ENCODE data around the gene TIAM1.

TIAM1 gene

GRCh38 chr21:31143036-31143435 is 201.0 kb downstream of the TIAM1 start:
- no peaks in the 10 kb centered on the region for H3K27me3 ChIP-seq (ENCODE audit: control insufficient read depth, insufficient read depth, low read length)
- H3K9me3 ChIP-seq (ENCODE audit: control insufficient read depth, low read length): no peaks in the 10 kb centered on the region
- H3K9ac ChIP-seq (ENCODE audit: low read length): no peak overlapping the region
- peaks cover 8% of the 10 kb centered on the region for H3K4me1 ChIP-seq (ENCODE audit: control insufficient read depth, insufficient read depth, low read length)
- H3K36me3 ChIP-seq (ENCODE audit: control insufficient read depth, insufficient read depth, low read length): no peaks in the 10 kb centered on the region
- no peak overlapping the region for H3K4me3 ChIP-seq (ENCODE audit: low read length)

DNA sequence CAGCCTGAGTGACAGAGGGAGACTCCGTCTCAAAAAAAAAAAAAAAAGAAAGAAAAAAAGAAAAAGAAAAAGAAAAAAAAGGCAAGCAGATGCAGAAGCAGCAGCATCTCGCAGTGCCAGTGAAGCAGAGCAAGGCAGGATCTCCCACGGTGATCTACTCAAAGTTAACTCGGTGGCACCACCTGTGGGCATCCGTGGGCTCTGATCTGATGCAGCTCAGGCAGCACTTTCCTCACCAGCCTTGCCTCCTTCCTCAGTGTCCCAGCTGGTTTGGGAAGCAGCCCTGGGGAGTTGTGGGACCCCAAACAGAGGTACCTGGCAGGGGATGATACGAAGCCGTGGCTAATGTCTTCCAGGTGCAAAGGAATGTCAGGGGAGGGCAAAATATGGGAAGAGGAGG is 201.5 kb downstream of the TIAM1 start:
- Histone ChIP-seq H3K9ac (ENCODE audit: low read length) (no peak overlapping the region), H3K36me3 (ENCODE audit: control insufficient read depth, insufficient read depth, low read length) (no peaks in the 10 kb centered on the region)

GRCh38 chr21:31141389-31142000 is 202.6 kb downstream of the TIAM1 start:
- Histone ChIP-seq H3K27me3 (ENCODE audit: control insufficient read depth, insufficient read depth, low read length) (no peaks in the 10 kb centered on the region), H3K4me3 (ENCODE audit: low read length) (no peak overlapping the region), H3K9ac (ENCODE audit: low read length) (no peak overlapping the region), H3K4me1 (ENCODE audit: control insufficient read depth, insufficient read depth, low read length) (peaks cover 8% of the 10 kb centered on the region), H3K36me3 (ENCODE audit: control insufficient read depth, insufficient read depth, low read length) (no peaks in the 10 kb centered on the region), H3K9me3 (ENCODE audit: control insufficient read depth, low read length) (no peaks in the 10 kb centered on the region)

More for the DNA sequence above, 201.5 kb downstream of the TIAM1 start:
- no peaks in the 10 kb centered on the region for H3K27me3 ChIP-seq (ENCODE audit: control insufficient read depth, insufficient read depth, low read length)
- H3K9me3 ChIP-seq (ENCODE audit: control insufficient read depth, low read length): no peaks in the 10 kb centered on the region
- H3K4me3 ChIP-seq (ENCODE audit: low read length): no peak overlapping the region
- peaks cover 8% of the 10 kb centered on the region for H3K4me1 ChIP-seq (ENCODE audit: control insufficient read depth, insufficient read depth, low read length)

GRCh38 chr21:31140676-31141075 is 203.4 kb downstream of the TIAM1 start:
- Histone ChIP-seq H3K4me3 (ENCODE audit: low read length) (no peak overlapping the region), H3K9me3 (ENCODE audit: control insufficient read depth, low read length) (no peaks in the 10 kb centered on the region), H3K27me3 (ENCODE audit: control insufficient read depth, insufficient read depth, low read length) (no peaks in the 10 kb centered on the region), H3K4me1 (ENCODE audit: control insufficient read depth, insufficient read depth, low read length) (peaks cover 8% of the 10 kb centered on the region), H3K9ac (ENCODE audit: low read length) (no peak overlapping the region), H3K36me3 (ENCODE audit: control insufficient read depth, insufficient read depth, low read length) (no peaks in the 10 kb centered on the region)

GRCh38 chr21:31140025-31140424 is 204.0 kb downstream of the TIAM1 start:
- Histone ChIP-seq H3K9ac (ENCODE audit: low read length) (no peak overlapping the region), H3K4me1 (ENCODE audit: control insufficient read depth, insufficient read depth, low read length) (peaks cover 8% of the 10 kb centered on the region), H3K9me3 (ENCODE audit: control insufficient read depth, low read length) (no peaks in the 10 kb centered on the region), H3K27me3 (ENCODE audit: control insufficient read depth, insufficient read depth, low read length) (no peaks in the 10 kb centered on the region), H3K4me3 (ENCODE audit: low read length) (no peak overlapping the region), H3K36me3 (ENCODE audit: control insufficient read depth, insufficient read depth, low read length) (no peaks in the 10 kb centered on the region)

DNA sequence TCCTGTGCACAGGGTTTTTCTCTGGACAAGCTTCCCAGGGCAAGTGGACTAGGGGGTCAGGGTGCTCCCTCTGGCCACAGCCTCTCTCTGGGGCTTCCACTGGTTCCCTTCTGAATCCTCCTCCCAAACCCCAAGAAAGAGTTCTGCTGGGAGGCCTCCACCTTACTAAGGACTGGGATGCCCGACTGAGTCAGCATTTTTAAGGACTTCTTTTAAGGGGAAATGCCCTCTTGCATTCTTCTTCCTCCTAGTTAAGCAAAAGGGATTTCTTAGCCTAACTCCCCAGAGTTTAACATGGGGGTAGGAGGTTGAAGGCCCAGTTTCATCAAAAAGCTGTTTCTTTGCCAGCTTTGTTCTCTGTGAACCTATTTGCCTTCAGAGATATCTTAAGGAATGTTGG is 206.1 kb downstream of the TIAM1 start:
- no peaks in the 10 kb centered on the region for H3K36me3 ChIP-seq (ENCODE audit: control insufficient read depth, insufficient read depth, low read length)
- no peaks in the 10 kb centered on the region for H3K27me3 ChIP-seq (ENCODE audit: control insufficient read depth, insufficient read depth, low read length)
- no peak overlapping the region for H3K9ac ChIP-seq (ENCODE audit: low read length)
- H3K9me3 ChIP-seq (ENCODE audit: control insufficient read depth, low read length): no peaks in the 10 kb centered on the region
- no peak overlapping the region for H3K4me3 ChIP-seq (ENCODE audit: low read length)
- H3K4me1 ChIP-seq (ENCODE audit: control insufficient read depth, insufficient read depth, low read length): peaks cover 8% of the 10 kb centered on the region

DNA sequence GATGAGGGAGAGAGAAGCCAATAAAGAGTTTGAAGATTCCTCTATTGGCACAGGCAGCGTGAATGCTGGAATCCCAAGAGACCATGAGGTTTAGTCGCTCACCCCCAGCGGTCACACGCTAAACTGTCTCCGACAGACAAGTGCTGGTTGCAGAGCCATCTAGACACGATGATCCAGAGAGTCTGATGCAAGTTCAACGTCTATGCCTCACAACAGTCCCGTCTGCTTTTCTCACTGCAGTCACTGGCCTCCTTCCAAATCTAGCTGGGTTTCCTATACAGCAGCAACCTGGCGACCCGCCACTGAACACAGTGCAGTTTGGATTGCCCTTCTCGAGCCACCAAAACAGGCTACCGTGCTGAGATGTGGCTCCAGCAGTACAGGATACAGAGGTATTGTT is 207.2 kb downstream of the TIAM1 start:
- Histone ChIP-seq H3K9me3 (ENCODE audit: control insufficient read depth, low read length) (no peaks in the 10 kb centered on the region), H3K27me3 (ENCODE audit: control insufficient read depth, insufficient read depth, low read length) (no peaks in the 10 kb centered on the region), H3K4me1 (ENCODE audit: control insufficient read depth, insufficient read depth, low read length) (peaks cover 8% of the 10 kb centered on the region), H3K4me3 (ENCODE audit: low read length) (no peak overlapping the region), H3K9ac (ENCODE audit: low read length) (no peak overlapping the region), H3K36me3 (ENCODE audit: control insufficient read depth, insufficient read depth, low read length) (no peaks in the 10 kb centered on the region)

- Histone ChIP-seq H3K9ac (ENCODE audit: low read length) (no peak overlapping the region), H3K36me3 (ENCODE audit: control insufficient read depth, insufficient read depth, low read length) (no peaks in the 10 kb centered on the region), H3K4me1 (ENCODE audit: control insufficient read depth, insufficient read depth, low read length) (peaks cover 8% of the 10 kb centered on the region), H3K27me3 (ENCODE audit: control insufficient read depth, insufficient read depth, low read length) (no peaks in the 10 kb centered on the region), H3K4me3 (ENCODE audit: low read length) (no peak overlapping the region), H3K9me3 (ENCODE audit: control insufficient read depth, low read length) (no peaks in the 10 kb centered on the region)
These were observed 208.4 kb downstream of the TIAM1 start for GRCh38 chr21:31135531-31136184.

GRCh38 chr21:31133243-31133830 is 210.7 kb downstream of the TIAM1 start:
- H3K27me3 ChIP-seq (ENCODE audit: control insufficient read depth, insufficient read depth, low read length): no peaks in the 10 kb centered on the region
- no peak overlapping the region for H3K4me3 ChIP-seq (ENCODE audit: low read length)
- H3K9me3 ChIP-seq (ENCODE audit: control insufficient read depth, low read length): no peaks in the 10 kb centered on the region
- no peak overlapping the region for H3K9ac ChIP-seq (ENCODE audit: low read length)
- H3K4me1 ChIP-seq (ENCODE audit: control insufficient read depth, insufficient read depth, low read length): no peaks in the 10 kb centered on the region
- H3K36me3 ChIP-seq (ENCODE audit: control insufficient read depth, insufficient read depth, low read length): no peaks in the 10 kb centered on the region

DNA sequence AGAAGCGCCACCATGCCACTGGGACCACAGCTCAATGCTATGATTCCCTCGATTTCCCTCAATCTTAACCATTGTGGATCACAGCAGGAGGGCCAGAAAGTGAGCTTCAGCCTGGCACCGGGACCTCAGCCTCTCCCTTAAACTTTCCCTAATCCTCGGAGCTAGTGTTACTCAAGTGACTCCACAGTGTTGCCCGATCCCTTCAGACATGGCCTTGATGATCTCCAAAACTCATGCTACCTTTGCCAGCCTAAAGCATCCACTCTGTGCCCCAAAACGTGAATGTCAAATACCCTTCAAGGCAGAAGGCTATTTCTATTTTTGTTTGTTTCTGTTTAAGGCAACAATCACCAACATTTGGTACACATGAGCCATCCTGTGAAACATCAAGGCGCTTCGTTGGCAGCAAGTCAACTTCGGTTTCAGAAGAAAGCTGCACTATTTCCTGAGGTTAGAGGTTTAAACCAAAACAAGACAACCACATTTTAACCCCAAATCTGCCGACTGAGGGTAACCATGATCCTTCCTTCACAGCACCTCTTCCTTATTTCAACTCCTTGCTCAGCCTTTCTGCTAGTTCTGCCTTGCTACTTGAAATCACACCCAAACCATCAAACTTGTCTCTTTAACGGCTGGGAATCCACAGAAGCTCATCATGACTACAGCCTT is 211.4 kb downstream of the TIAM1 start:
- Histone ChIP-seq H3K36me3 (ENCODE audit: control insufficient read depth, insufficient read depth, low read length) (no peaks in the 10 kb centered on the region), H3K27me3 (ENCODE audit: control insufficient read depth, insufficient read depth, low read length) (no peaks in the 10 kb centered on the region), H3K9ac (ENCODE audit: low read length) (no peak overlapping the region), H3K4me3 (ENCODE audit: low read length) (no peak overlapping the region), H3K4me1 (ENCODE audit: control insufficient read depth, insufficient read depth, low read length) (no peaks in the 10 kb centered on the region), H3K9me3 (ENCODE audit: control insufficient read depth, low read length) (no peaks in the 10 kb centered on the region)

DNA sequence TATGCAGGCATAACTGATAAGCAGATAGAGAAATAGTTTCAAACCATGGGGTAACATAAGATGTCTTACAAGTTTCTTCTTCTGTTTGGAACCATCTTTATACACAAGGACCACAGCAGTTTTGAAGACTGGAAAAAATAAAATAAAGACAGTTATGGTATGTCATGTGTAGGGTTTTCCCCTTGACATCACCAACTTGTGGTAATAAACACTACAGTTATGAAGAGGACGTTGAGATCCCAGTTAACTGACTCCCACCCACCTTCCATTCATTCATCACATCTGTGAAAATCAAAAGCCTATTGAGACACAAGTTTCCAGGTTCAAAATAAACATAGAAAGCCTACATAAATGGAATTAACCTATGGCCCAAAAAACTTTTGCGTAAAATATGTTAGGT is 213.2 kb downstream of the TIAM1 start:
- Histone ChIP-seq H3K9me3 (ENCODE audit: control insufficient read depth, low read length) (no peaks in the 10 kb centered on the region), H3K9ac (ENCODE audit: low read length) (no peak overlapping the region), H3K36me3 (ENCODE audit: control insufficient read depth, insufficient read depth, low read length) (no peaks in the 10 kb centered on the region), H3K27me3 (ENCODE audit: control insufficient read depth, insufficient read depth, low read length) (no peaks in the 10 kb centered on the region), H3K4me3 (ENCODE audit: low read length) (no peak overlapping the region), H3K4me1 (ENCODE audit: control insufficient read depth, insufficient read depth, low read length) (no peaks in the 10 kb centered on the region)

GRCh38 chr21:31128234-31128633 is 215.8 kb downstream of the TIAM1 start:
- H3K9me3 ChIP-seq (ENCODE audit: control insufficient read depth, low read length): no peaks in the 10 kb centered on the region
- no peaks in the 10 kb centered on the region for H3K4me1 ChIP-seq (ENCODE audit: control insufficient read depth, insufficient read depth, low read length)
- no peaks in the 10 kb centered on the region for H3K36me3 ChIP-seq (ENCODE audit: control insufficient read depth, insufficient read depth, low read length)
- no peaks in the 10 kb centered on the region for H3K27me3 ChIP-seq (ENCODE audit: control insufficient read depth, insufficient read depth, low read length)
- no peak overlapping the region for H3K9ac ChIP-seq (ENCODE audit: low read length)
- no peak overlapping the region for H3K4me3 ChIP-seq (ENCODE audit: low read length)

Measured in mucosa of stomach (tissue), 1 donor.